GM12872 (cell line): ENCODE data around the gene MCTP1.

ENCODE experiments used
- TF ChIP-seq, protein P1 (sequence below): IDR thresholded peaks from 3 replicates; pipeline ENCODE4 v1.5.1; 2011; ENCODE audit warnings: low read depth, mild to moderate bottlenecking, low read length, moderate library complexity; ENCODE audit not compliant: insufficient read depth

Gene MCTP1

DNA sequence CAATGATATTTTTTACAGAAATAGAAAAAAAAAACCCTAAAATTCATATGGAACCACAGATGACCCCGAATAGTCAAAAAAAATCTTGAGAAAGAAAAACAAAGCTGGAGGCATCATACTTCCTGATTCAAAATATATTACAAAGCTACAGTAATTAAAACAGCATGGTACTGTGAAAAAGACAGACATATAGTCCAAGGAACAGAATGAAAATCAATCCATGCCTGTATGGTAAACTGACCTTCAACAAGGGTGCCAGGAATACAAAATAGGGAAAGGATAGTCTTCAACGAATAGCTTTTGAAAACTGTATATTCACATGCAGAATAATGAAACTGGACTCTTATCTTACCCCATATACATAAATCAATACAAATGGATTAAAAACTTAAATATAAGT is 307.5 kb downstream of the MCTP1 start:
- TF ChIP-seq, protein P1, sequence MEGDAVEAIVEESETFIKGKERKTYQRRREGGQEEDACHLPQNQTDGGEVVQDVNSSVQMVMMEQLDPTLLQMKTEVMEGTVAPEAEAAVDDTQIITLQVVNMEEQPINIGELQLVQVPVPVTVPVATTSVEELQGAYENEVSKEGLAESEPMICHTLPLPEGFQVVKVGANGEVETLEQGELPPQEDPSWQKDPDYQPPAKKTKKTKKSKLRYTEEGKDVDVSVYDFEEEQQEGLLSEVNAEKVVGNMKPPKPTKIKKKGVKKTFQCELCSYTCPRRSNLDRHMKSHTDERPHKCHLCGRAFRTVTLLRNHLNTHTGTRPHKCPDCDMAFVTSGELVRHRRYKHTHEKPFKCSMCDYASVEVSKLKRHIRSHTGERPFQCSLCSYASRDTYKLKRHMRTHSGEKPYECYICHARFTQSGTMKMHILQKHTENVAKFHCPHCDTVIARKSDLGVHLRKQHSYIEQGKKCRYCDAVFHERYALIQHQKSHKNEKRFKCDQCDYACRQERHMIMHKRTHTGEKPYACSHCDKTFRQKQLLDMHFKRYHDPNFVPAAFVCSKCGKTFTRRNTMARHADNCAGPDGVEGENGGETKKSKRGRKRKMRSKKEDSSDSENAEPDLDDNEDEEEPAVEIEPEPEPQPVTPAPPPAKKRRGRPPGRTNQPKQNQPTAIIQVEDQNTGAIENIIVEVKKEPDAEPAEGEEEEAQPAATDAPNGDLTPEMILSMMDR: no peak

GRCh38 chr5:94976853-94977252 is 308.0 kb downstream of the MCTP1 start:
- TF ChIP-seq, protein P1: no peak

DNA sequence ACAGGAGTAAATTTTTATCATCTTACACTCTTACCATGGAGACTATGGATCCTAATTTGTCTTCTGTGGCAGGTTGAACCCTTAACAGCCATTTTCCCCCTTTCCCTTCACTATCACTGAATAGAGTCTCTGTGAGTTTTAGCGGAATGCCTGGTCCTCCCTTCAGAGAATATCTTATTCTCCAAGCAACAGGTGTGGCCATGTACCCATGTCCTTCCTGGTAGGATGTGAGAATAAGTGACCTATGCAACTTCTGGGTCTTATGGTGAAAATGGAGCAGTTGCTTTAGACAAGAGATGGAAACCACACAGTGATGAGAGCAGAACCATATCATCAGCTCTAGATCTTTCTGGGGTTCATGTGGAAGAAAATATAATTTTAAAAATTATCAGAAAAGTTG is 312.6 kb downstream of the MCTP1 start:
- TF ChIP-seq, protein P1: no peak

GRCh38 chr5:94969174-94969573 is 315.7 kb downstream of the MCTP1 start:
- TF ChIP-seq, protein P1: peak; percentile 41; the same call in 2 of the 3 replicates

DNA sequence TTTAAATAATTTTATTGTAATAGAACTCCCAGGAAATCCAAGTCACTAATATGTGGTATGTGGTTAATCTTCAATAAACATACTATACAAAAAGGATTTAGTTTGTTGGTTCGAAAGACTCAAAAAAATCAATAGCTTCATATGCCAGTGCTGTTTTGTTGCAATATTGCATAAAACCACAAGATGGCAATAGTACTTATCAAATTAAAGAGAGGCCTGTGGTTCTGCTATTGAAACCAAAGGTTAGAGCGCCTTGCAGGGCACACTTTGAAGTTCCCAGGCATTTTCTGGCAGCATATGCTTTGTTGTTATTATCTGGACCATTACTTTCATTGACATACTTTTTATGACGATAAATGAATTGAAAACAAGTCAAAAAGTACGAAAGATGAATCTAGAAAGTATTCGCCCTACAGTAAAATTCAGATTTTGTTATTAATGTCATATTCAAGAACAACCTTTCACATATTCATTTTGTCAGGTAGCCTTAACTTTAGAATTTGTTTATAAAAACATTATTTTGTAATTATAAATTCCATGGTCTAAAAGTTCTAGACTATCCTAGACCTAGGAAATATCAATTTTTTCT is 316.3 kb downstream of the MCTP1 start:
- TF ChIP-seq, protein P1: peak; percentile 62

GRCh38 chr5:94967525-94967924 is 317.4 kb downstream of the MCTP1 start:
- TF ChIP-seq, protein P1: no peak

DNA sequence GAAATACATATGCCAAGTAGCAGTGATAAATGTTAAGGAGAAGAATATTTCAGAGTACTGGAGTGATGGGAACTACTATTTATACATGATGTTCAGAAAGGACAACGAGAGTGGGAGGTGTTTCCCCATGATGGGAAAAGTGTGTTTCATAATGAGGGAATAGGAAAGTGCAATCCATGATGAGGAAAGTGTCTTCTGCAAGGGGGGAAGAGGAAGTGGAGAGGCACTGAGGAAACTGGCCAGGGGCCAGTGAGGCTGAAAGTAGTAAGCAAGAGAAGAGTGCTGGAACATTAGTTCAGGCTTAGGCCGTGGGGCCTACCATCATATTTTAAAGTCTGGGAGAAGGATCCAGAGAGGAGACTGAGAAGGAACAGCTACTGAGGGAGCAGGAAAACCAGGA is 339.2 kb downstream of the MCTP1 start:
- TF ChIP-seq, protein P1: no peak
